GM12873 (cell line): ENCODE measurements around the gene CCDC124.
A peak's percentile ranks its signal among the peaks of the same experiment; 100 is the strongest.

ENCODE experiments used
- TF ChIP-seq, protein P1 (sequence below): IDR thresholded peaks from 2 replicates; pipeline ENCODE4 v1.5.1; 2012; ENCODE audit warnings: low read depth, mild to moderate bottlenecking, moderate library complexity, low read length, control low read depth; ENCODE audit not compliant: insufficient read depth; ENCODE audit errors: missing control alignments

CCDC124 gene

DNA sequence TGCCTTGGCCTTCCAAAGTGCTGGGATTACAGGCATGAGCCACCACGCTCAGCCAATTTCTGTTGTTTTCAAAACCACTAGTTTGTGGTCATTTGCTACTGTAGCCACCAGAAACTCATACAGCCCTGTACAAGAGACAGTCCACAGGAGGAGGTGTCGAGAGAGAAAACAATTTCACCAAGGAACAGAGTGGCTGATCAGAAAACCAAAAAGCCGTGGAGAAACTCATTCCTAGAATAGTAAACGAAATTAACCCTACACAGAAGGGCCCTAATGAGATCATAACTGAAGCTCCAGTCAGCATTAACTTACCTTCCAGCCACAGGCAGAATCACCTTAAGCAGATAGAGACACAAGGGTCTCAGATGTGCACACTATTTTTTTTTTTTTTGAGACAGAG lies 3.8 kb upstream of the CCDC124 start:
- TF ChIP-seq, protein P1, sequence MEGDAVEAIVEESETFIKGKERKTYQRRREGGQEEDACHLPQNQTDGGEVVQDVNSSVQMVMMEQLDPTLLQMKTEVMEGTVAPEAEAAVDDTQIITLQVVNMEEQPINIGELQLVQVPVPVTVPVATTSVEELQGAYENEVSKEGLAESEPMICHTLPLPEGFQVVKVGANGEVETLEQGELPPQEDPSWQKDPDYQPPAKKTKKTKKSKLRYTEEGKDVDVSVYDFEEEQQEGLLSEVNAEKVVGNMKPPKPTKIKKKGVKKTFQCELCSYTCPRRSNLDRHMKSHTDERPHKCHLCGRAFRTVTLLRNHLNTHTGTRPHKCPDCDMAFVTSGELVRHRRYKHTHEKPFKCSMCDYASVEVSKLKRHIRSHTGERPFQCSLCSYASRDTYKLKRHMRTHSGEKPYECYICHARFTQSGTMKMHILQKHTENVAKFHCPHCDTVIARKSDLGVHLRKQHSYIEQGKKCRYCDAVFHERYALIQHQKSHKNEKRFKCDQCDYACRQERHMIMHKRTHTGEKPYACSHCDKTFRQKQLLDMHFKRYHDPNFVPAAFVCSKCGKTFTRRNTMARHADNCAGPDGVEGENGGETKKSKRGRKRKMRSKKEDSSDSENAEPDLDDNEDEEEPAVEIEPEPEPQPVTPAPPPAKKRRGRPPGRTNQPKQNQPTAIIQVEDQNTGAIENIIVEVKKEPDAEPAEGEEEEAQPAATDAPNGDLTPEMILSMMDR = no peak

DNA sequence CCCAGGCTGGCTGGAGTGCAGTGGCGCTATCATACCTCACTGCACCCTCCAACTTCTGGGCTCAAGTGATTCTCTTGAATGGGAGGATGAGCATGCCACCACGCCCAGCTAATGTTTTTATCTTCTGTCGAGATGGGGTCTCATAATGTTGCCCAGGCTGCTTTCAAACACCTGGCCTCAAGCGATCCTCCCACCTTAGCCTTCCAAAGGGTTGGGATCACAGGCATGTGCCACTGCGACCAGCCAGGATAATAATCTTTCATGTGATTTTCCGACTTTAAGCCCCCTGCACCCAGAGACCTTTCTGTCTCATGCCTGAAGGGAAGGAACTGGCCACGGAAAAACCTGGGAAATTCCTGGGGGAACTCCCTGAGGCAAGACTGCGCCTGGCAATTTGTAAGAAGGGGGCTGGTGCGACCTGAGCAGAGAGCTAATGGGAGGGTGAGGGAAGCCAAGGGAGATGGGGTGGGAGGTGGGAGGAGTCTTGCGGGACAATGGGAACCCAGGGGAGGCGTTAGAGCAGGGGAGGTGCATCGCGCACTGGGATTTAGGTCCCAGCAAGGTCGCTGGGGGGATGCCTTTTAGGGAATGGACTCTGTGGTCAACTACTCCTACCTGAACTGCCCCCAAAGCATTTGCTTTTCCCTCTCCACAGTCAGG lies 1.2 kb upstream of the CCDC124 start:
- TF ChIP-seq, protein P1 = no peak

DNA sequence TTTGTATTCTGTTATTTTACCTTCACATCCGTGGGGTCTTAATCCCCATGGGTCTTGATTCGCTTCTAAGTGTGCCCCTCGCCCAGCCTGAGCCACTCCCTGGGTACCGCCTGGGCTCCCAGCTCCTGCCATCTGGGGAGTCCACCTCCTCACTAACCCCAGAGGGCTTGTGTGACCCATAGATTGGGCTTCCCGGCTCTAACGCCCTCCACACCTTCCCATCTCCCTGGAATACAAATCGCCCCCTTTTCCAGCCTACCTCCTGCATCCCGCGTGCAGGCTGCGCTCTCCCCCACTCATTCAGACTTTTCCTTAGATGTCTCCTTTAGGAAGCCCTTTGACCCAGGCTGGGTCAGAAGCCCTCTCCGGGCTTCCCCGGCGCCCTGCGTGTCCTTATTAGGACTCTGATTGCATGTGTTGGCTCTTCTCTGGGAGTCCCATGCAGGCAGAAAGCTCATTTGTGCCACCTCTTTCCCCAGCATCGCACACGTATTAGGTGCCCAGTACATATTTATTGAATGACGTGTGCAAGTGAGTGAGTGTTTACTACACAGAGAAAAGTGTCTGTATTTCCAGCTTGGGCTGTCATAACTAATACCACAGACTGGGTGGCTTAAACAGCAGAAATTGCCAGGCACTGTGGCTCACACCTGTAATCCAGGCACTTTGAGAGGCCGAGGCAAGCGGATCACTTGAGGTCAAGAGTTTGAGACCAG lies 757 bp downstream of the CCDC124 start:
- TF ChIP-seq, protein P1 = no peak

DNA sequence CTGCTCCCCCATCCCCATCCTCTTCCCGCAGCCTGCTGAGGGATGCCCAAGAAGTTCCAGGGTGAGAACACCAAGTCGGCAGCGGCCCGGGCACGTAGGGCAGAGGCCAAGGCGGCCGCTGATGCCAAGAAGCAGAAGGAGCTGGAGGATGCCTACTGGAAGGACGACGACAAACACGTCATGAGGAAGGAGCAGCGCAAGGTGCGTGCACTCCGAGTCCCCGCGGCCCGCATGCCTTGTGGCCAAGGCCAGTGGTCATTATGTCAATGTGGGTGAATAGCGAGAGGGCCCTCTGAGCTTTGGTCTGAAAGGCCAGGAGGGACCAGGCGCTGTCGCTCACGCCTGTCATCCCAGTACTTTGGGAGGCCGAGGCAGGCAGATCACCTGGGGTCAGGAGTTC lies 3.6 kb downstream of the CCDC124 start:
- TF ChIP-seq, protein P1 = no peak

DNA sequence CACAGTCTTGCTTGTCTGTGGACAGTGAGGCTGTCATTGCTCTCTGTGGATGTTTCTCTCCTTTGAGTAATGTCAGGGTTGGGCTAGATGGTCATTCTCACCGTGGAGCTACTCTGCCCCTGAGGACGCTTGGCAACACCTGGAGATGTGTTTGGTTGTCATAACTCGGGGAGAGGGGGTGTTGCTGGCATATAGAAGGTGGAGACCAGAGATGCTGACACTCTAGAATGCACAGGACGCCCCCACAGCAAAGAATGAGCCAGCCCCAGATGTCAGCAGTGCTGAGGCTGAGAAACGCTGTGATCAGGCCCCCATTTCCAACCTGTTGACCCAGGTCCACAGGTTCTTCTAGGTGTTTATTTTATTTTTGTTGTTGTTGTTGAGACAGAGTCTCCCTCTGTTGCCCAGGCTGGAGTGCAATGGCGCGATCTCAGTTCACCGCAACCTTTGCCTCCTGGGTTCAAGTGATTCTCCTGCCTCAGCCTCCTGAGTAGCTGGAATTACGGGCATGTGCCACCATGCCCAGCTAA lies 4.6 kb downstream of the CCDC124 start:
- TF ChIP-seq, protein P1 = no peak

DNA sequence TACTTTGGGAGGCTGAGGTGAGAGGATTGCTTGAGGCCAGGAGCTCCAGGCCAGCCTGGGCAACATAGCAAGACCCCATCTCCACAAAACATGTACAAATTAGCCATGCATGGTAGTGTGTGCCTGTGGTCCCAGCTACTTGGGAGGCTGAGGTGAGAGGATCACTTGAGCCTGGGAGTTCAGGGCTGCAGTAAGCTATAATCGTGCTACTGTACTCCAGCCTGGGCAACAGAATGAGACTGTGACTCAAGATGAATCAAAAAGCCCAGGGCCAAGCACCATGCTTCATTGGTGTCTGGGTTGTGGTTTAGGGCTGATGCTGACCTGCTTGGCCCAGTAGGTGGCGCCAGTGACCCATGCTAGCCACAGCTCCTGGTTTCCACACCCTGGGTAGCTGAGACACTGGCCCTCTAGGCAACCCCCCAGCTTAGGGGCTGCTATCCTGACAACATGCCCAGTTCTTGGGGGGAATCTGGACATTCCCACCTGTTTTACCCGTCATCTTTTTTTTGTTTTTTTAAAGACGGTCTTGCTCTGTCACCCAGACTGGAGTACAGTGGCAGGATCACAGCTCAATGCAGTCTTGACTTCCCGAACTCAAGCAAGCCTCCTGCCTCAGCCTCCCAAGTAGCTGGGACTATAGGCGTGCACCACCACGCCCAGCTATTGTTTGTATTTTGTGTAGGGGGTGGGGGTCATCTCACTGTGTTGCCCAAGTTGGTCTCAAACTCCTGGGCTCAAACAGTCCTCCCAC lies 5.5 kb downstream of the CCDC124 start:
- TF ChIP-seq, protein P1 = peak; percentile 100

DNA sequence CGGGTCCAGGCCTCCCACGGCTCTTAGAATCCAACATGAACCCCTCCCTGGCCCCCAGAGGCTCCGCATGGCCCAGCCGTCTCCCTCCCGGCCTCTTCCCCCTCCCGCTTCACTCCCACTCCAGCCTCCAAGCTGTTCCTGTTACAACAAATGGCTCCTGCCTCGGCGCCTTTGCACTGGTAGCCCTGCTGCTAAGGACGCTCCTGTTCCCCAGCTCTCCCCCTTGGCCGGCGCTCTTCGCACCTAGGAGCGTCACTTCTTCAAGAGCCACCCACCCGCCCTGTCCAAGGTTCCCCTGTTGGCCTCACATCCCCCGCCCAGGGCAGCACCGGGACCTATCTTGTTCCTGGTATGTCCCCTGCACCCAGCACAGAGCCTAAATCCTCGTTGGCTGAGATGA lies 9.4 kb downstream of the CCDC124 start:
- TF ChIP-seq, protein P1 = no peak
